ENCODE results near the gene JAM3. TPM values are rescaled to one million over a fixed set of nuclear protein-coding genes. Genes with fewer than 3 reads are reported as not detected.

JAM3 gene
- total and polyA plus RNA-seq, 10 of the 15 experiments (the other 5 are each of a cell fraction or from before 2014, with no cell fraction given): 0.04 to 1.1 (median 0.32) TPM; not detected in 1

GRCh38 chr11:134045799-134046635 lies 22.9 kb upstream of the JAM3 start:
- ChIA-PET SMC1A (ENCODE audit: uncharacterized antibody, unreplicated experiment) (interaction anchor here (2.4 kb wide), 1 partner anchor 118 kb away, joined by 5 read pairs; no protein-coding TSS in a partner anchor), RAD21 (ENCODE audit: unreplicated experiment) (interaction anchor here (2.4 kb wide), 1 partner anchor 118 kb away, joined by 7 read pairs; no protein-coding TSS in a partner anchor), POLR2A (no interaction called here), CTCF (interaction anchor here (0.6 kb wide), 1 partner anchor 90 kb away, joined by 3 read pairs; no protein-coding TSS in a partner anchor)
- H3K4me3 ChIP-seq: no peak overlapping the region
- no peaks in the 10 kb centered on the region for H3K4me1 ChIP-seq (ENCODE audit: control insufficient read depth, insufficient read depth, low read length)
- H3K36me3 ChIP-seq (ENCODE audit: control insufficient read depth in 2 of 2, insufficient read depth in 2 of 2, low read length in 1 of 2): no peaks in the 10 kb centered on the region
- BruUV-seq (replicated peaks): no TSS peak
- no peak overlapping the region for H3K9ac ChIP-seq (ENCODE audit: control insufficient read depth, insufficient read depth, low read length)
- no peaks in the 10 kb centered on the region for H4K20me1 ChIP-seq (ENCODE audit: control insufficient read depth, insufficient read depth)
- H3K79me2 ChIP-seq (ENCODE audit: control insufficient read depth, insufficient read depth, low read length): no peaks in the 10 kb centered on the region
- H3K4me2 ChIP-seq (ENCODE audit: control insufficient read depth, insufficient read depth): no peak overlapping the region
- H3K27me3 ChIP-seq (replicated peaks in 1 of 2; ENCODE audit: control insufficient read depth in 2 of 2, insufficient read depth in 2 of 2, low read length in 1 of 2): no peaks in the 10 kb centered on the region; a peak in 1 of 4 replicates
- DNase-seq (ENCODE audit: low read depth, low spot score): no peak
- FAIRE-seq: no peak
- TF ChIP-seq RAD21 (IDR thresholded peaks at IDR 0.05; ENCODE audit: insufficient read depth, low read depth, low read length): peak; percentile 20; the same call in 1 of the 2 replicates
- TF ChIP-seq ETV6 (conservative IDR thresholded peaks at IDR 0.05 in 1 of 2, IDR thresholded peaks at IDR 0.05 in 1 of 2; ENCODE audit: borderline replicate concordance in 1 of 2, low read depth in 1 of 2): no peak
- no peak for TF ChIP-seq REST (IDR thresholded peaks at IDR 0.05; ENCODE audit: low read depth, low read length)
- TF ChIP-seq SREBF2 (IDR thresholded peaks at IDR 0.05; ENCODE audit: low read length): no peak
- no peak for TF ChIP-seq ZSCAN29 (IDR thresholded peaks at IDR 0.05)
- TF ChIP-seq CTCF (IDR thresholded peaks at IDR 0.05 in 2 of 3, conservative IDR thresholded peaks at IDR 0.05 in 1 of 3; ENCODE audit: control insufficient read depth in 2 of 3, extremely low read depth in 1 of 3, insufficient read depth in 1 of 3, low read depth in 3 of 3, low read length in 3 of 3): peak; percentile 8 to 34 (median 29); a peak in 4 of 6 replicates
- TF ChIP-seq SMC3 (IDR thresholded peaks at IDR 0.05; ENCODE audit: borderline replicate concordance, low read length): peak; percentile 27; the same call in 1 of the 2 replicates
- no peak for TF ChIP-seq ZBTB33 (IDR thresholded peaks at IDR 0.05)
- no peak for TF ChIP-seq SMAD1 (IDR thresholded peaks at IDR 0.05; ENCODE audit: low read depth, partially characterized antibody)
- no peak for TF ChIP-seq ATF7 (IDR thresholded peaks at IDR 0.05; ENCODE audit: low read depth)
- in situ Hi-C loops (cut with MboI) (no loop called here), intact Hi-C loops (cut with micrococcal nuclease; ENCODE audit: unreplicated experiment) (loop anchor here (5.0 kb wide), 1 partner anchor 119 kb away; no protein-coding TSS in a partner anchor)
- H3K27ac ChIP-seq (ENCODE audit: control insufficient read depth, insufficient read depth): no peak overlapping the region
- no peaks in the 10 kb centered on the region for H3K9me3 ChIP-seq (replicated peaks; ENCODE audit: control insufficient read depth, insufficient read depth, low read length)
- 48% methylated on average over 24 of the region's 25 CpGs for WGBS (ENCODE audit: insufficient coverage, insufficient replicate concordance, low lambda C conversion rate, missing lambda C conversion rate)
- no peak overlapping the region for H2AFZ ChIP-seq (ENCODE audit: control insufficient read depth, low read depth, low read length)
- ATAC-seq: peak; percentile 39; the same call in 1 of the 3 replicates

Data from GM12878 (cell line).